Fibroblast of peridontal ligament (primary cell): ENCODE results near the gene COX7A1.

ENCODE experiments used
- DNase-seq: peaks from one replicate; pipeline ENCODE4 v3.0.0-alpha.2; 2010; ENCODE audit errors: extremely low read depth

The COX7A1 gene

GRCh38 chr19:36112678-36113077 lies 39.6 kb downstream of the COX7A1 start:
- no peak for DNase-seq

- DNase-seq: no peak
Measured at GRCh38 chr19:36111200-36111539, 41.1 kb downstream of the COX7A1 start.

- DNase-seq: no peak
Measured at GRCh38 chr19:36110487-36111199, 41.6 kb downstream of the COX7A1 start, which contains the start of gene OVOL3. TSS of gene OVOL3 (plus strand) at chr19:36111143. CDS start at chr19:36111203, 60 bp downstream.

- no peak for DNase-seq
Measured at GRCh38 chr19:36108684-36109083, 43.6 kb downstream of the COX7A1 start.

- no peak for DNase-seq
Measured at GRCh38 chr19:36106991-36107390, 45.3 kb downstream of the COX7A1 start.

- DNase-seq: no peak
Measured at GRCh38 chr19:36106441-36106840, 45.8 kb downstream of the COX7A1 start.

GRCh38 chr19:36103842-36104552 lies 48.2 kb downstream of the COX7A1 start:
- DNase-seq: no peak

- no peak for DNase-seq
Measured at GRCh38 chr19:36103040-36103626, 49.1 kb downstream of the COX7A1 start.

- DNase-seq: no peak
Measured at GRCh38 chr19:36101550-36102327, 50.5 kb downstream of the COX7A1 start.
